Jurkat, Clone E6-1 (cell line): ENCODE data around the gene EEF2.

Experiments
- DNase-seq: peaks from one replicate; pipeline ENCODE4 v3.0.0-alpha.2; 2011; ENCODE audit warnings: low read depth, low spot score
- H3K4me3 ChIP-seq: 2 replicates; pipeline ENCODE4 v1.5.1; 2011; ENCODE audit warnings: mild to moderate bottlenecking, low read length, control low read depth, moderate library complexity

The EEF2 gene

DNA sequence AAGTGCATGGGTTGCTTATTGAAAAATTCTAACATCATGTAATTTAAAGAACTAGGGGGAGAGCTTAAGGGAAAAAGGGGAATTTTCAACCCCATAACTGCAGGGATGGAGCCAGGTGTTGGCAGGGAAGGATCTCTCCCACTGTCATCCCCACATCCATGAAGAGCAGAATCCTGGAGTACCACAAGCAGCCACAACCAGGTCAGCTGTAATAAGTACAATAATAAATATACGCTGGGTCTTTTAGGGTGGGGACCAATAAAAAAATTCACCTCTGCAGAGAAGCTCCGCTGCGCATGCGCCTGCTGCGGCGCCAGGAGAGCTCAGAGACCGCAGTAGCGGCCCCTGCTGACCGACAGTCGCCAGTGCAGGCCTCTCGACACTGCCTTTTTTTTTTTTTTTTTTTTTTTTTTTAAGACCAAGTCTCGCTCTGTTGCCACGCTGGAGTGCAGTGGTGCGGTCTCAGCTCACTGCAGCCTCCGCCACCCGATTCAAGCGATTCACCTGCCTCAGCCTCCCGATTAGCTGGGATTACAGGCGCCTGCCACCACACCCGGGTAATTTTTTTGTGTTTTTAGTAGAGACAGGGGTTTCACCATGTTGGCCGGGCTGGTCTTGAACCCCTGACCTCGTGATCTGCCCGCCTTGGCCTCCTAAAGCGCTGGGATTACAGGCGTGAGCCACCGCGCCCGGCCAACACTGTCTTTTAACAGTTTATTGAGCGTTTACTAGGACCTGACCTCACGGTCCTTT is 2.5 kb upstream of the EEF2 start:
- H3K4me3 ChIP-seq, result peak overlapping the region; percentile 100
- DNase-seq, result peak; percentile 84

DNA sequence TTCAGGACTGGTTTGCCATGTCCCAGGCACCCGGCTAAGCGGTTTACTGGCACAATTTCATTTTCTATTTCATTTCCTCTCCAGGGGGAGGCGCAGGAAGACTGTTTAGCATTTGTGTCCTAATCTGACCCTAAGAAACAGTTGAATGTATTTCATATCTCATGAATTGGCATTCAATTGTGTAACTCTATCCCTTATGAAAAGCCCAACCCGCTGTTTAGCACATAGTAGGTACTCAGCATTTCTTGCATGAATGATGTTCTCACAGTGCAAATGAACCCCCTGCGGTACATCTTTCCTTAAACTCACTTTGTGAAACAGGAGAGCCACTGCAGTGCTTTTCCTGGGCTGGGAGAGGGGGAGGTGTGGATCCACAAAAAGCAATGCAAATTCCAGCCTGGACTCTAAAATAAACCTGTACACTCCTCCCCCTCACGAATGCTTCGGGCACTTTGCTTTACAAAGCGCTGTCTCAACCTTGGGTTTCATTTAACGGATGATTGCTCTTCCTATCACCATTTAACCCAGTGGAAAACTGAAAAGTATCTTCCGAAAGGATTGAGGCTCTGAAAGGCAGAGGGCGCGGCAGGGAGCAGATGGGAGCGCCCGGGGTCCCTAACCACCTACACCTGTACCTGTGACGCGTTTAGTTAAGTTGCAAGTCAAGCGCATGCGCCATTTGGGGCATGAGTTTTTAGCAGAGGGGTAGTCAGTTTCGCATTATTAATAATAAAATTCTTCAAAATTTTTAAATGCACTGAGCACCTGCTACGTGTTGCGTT is 1.2 kb upstream of the EEF2 start:
- peak overlapping the region; percentile 100 for H3K4me3 ChIP-seq
- peak; percentile 72 for DNase-seq

DNA sequence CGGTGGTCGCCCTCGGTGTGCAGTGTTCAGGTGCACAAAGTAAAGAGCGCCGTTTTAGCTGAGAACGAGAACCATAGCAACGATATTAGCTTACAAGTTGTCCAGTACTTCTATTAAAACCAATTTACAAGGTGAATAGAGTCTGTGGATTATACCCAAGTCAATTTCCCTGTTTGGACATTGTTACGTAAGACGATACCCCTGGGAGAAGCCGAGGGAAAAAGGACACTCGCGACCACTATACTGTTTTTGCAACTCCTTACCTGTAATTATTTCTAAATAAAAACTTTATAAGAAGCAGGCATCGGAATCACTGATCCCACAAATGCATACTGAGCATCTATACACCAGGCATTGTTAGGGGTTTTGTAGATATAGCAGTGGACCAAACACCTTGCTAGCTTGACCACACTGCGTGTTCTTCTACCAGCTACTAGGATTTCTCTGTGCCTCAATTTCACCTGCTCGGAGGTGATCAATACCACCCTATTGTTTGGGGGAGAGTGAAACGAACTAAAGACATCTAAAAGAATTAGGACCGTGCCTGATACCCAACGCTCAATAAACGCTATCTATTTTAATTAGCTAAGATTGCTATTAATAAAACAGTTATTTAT is 488 bp upstream of the EEF2 start:
- DNase-seq, result no peak
- peak overlapping the region; percentile 100 for H3K4me3 ChIP-seq

DNA sequence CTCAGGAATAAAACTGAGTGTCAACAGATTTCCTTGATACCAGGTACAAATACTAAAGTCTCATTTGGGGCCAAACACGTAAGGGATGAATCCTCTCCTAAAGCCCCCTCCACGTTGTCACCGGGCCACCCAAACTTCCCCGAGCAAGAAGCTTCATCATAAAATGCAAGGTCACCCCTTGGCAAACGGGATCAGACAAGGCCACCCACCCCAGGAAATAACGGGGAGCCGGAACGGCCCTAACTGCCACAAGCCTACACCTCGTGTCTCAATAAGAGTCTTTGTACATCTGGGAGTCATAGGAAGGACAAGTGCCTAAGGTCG is 717 bp downstream of the EEF2 start:
- H3K4me3 ChIP-seq, result peak overlapping the region; percentile 100
- no peak for DNase-seq

DNA sequence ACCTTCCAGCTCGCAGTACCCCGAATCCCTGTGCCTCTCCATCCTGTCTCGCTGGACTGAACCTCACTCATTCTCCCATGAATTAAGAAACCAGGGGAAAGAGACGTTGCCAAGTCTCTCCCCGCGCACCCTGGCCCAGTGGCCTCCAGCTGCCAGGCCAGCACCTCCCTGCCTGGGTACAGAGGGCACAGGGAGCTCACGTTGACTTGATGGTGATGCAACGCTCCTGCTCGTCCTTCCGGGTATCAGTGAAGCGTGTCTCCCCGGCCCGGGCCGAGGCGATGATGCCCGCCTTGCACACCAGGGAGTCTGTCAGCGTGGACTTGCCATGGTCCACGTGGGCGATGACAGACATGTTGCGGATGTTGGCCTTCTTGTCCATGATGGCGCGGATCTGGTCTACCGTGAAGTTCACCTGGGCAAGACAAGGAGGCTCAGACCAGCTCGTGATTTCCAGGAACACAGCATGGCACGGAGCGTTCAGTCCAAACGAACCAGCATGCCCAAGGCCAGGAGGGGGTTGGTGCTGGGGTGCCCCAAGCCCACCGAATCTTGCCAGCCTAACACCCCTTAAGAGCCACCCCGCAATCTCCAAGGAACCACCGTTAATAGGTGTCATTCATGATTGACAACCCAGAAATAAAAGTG is 1.2 kb downstream of the EEF2 start:
- peak overlapping the region; percentile 100 for H3K4me3 ChIP-seq
- no peak for DNase-seq

DNA sequence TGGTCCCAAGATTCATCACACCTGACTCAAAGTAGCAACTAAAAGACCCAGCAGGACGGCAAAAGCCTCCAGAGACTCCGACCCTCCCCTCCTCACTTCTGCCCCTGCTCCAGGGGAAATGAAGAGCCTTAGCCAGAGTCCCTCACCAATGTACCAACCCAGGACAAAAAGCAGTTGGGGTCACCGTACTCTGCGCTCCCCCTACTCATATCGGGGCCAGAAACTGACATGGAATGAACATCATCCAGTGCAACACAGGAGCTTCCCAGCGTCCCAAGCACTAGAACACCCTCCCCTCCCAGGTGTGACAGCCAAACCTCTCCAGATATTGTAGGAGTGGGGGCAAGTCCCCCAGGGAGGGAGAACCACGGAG is 1.7 kb downstream of the EEF2 start:
- H3K4me3 ChIP-seq, result peak overlapping the region; percentile 100
- no peak for DNase-seq

DNA sequence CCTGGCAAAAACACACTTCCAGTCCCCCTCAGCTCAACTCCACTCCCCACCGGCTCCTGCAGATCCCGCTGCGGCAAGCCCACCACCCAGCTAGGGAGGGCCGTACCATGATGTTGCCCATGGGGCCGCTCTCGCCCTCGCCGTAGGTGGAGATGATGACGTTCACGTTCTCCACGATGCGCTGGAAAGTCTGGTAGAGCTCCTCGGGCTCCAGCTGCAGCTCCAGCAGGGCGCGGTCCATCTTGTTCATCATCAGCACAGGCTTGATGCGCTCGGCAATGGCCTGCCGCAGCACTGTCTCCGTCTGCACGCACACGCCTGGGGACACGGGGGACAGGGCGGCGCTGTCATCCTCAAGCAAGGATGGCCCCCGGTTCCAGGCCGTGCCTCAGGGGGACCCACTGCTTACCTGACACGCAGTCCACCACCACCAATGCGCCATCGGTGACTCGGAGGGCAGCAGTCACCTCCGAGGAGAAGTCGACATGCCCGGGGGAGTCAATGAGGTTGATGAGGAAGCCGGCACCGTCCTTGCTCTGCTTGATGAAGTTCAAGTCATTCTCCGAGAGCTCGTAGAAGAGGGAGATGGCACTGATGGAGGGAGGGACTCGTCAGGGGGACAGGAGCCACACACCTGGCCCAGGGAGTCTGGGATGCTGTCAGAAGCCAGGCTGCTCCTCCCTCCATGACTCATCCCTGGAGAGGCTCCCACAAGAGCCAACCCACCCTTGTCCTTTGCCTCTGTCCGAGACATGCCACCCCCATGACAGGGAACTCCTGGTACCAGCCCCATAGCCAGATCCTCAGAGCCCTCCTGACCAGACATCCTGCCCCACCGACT is 2.3 kb downstream of the EEF2 start:
- no peak overlapping the region for H3K4me3 ChIP-seq
- DNase-seq, result no peak

DNA sequence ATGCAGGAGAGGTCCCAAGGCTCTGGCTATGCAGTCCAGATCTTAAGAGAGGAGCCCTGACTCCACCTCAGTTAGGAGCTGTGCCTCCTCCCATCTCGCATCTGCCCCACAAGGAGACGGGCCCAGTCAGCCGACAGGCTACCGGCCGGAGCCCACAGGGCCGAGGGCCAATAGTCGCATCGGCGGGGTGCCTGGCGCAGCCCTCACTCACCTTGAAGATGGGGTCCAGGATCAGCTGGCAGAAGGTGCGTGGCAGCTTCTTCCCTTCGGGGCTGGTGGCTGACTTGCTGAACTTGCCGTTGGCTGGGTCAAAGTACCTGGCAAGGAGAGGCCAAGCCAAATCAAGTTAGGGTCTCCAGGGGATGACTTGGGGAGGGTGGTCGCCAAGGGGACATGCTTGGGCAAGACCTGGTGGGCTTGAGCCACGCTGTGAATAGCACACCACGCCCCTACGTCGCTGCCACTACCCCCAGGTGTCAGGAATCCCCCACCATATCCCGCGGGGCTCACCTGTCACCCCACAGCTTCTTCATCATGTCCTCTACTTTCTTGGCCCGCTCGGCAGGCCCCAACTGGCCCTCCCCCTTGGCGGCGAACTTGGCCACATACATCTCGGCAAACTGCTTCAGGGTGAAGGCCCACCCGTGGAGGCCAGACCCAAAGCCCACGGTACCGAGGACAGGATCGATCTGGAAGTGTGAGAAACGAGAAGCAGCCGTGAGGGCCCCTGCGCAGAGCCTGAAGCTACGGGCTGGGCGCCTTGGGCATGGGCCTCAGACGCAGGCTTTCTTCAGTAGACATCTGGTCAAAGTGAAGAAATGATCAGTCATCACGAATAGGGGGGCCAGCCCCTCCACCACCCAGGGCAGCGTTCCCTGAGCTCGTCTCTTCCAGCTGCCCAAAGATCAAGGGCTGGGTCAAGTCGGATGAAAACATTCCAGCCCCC is 3.3 kb downstream of the EEF2 start:
- H3K4me3 ChIP-seq, result no peak overlapping the region
- DNase-seq, result no peak

DNA sequence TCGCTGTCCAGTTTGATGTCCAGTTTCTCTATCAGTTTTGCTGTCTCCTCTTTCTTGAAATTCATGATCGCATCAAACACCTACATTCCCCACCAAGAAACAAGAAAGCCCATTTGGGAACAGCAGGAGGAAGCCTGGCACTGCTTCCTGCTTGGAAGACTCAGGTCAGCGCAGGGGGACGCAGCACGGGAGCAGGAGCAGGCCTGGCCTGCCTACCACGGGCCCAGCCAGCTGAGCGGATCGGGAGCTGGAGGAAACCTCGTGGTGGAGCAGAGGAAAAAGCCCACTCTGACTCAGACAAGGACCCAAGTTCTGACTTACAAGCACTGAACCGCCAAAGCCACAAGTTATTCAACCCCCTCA is 3.9 kb downstream of the EEF2 start:
- no peak overlapping the region for H3K4me3 ChIP-seq
- DNase-seq, result no peak

DNA sequence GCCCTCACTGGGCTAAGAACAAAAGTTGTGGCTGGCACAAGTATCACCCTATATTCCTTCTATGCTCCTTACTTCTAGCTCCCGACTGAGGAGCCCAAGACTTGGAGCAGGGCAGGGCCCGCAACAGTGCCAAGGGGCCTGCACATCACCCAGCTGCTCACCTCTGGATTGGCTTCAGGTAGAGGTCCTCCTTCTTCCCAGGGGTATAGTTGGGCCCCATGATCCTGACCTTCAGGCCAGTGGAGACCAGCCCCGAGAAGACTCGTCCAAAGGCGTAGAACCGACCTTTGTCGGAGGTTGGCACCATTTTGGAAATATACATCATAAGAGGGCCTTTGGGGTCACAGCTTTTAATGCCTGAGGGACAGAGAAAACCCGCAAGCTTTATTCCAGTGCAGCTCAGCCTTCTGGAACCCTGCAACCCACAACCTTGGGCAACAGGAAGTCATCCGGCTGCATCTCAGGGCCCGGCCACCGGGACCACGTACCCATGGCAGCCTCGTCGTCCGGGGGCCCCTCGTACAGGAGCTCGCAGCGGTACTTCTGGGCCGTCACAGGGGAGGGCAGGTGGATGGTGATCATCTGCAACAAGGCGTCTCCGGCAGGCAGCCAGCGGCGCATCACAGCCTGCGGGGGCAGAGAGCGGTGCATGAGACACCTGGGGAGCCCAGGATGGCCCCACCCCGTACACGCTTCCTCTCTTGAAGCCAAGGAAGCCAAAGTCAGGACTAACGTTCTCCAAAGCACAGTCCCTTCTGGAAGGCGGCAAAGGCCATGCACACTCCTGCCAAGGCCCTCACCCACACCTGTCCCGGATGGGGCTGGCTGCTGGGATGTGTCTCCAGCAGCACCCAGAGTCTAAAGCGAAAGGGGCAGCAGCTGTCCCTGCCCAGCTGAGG is 4.7 kb downstream of the EEF2 start:
- no peak overlapping the region for H3K4me3 ChIP-seq
- no peak for DNase-seq

DNA sequence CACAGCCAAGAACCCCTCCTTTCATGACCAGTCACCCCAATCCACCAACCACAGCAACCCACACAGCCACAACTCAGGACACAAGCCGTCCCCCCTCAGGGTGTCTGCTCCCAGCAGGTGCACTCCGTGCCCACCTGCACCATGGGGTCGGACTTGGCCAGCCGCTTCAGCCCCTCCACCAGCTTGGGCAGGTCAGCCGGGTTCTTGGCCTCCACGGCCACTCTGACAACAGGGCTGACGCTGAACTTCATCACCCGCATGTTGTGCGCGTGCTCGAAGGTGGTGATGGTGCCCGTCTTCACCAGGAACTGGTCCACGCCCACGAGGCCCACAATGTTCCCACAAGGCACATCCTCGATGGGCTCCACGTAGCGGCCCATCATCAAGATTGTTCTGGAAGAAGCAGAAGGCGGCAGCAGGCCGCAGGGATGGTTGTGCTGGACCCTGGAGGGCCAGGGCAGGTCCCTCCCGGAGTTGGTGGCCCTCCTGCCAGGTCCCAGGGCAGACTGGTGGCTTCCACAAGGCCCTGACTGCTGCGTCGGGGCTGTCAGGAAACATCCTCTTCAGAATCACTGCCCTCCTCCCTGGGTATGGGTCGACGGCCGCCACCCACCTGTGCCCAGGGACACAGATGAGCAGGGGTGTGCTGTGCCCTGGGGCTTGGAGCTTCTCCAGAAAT is 5.5 kb downstream of the EEF2 start:
- no peak overlapping the region for H3K4me3 ChIP-seq
- no peak for DNase-seq

DNA sequence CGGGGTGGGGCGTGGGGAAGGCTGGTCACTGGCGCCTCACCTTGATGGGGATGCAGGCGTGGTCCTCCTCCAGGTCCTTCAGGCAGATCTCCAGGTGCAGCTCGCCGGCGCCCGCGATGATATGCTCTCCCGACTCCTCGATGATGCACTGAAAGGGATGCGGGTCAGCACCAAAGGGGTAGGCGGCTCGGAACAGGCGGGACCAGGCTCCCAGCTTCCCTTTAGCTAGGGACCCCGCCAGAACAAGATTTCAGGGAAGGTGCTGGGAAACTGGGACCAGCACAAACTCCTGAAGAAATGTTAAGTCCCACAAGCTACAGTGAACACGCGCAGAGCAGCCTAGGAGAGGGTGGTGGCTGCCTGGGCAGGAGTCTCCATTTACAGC is 6.0 kb downstream of the EEF2 start:
- DNase-seq, result no peak
- no peak overlapping the region for H3K4me3 ChIP-seq

DNA sequence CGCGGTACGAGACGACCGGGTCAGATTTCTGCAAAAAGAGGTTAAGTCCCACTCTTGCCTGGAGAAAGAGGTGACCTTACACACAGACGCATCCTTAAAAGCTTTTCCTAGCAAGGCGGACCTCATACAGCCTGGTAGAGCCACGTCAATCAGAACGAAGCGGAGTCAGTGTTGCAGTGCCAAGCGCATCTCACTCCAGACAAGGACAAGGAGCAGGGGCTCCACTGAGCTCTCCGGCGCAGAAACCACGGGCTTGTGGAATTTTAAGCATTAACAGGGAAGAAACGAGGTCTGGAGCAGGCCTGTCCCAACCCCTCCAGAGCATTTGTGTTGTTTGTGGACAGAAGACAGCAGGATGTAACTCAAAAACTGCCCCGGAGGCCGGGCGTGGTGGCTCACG is 7.1 kb downstream of the EEF2 start:
- DNase-seq, result no peak

DNA sequence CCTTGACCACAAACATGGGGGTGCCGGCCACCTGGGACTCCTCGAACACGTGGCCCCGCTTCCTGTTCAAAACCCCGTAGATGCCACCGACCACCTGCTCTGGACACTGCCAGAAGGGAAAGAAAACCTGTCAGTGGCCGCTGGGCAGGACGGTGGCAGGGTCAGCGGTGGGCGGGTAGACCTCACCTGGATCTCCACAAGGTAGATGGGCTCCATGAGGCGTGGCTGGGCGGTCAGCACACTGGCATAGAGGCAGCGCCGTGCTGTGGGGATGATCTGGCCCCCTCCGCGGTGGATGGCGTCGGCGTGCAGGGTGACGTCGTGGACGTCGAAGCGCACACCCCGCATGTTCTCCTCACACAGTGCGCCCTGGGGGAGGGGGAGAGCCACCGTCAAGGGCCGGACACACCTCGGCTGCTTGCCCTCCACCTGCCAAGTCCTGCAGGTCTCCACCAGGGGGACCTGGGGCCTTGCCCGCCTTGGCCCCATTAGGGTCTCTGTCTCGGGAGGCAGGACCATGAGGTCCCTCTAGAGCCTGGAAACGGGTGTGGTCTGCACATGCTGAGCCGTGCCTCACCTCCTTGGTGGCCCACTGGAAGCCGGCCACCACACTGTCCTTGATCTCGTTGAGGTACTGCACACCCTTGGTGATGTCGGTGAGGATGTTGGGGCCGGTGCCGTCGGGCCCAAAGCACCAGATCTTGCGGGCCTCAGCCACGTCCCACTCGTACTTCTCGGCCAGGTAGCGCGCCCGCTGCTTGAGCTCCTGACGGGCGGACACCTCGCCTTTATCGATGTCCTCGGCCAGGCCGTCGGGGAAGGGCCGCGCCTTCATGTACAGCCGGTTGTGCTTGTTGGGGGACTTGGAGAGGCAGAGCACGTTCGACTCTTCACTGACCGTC is 7.8 kb downstream of the EEF2 start:
- H3K4me3 ChIP-seq, result no peak overlapping the region
- no peak for DNase-seq

More for the DNA sequence above, 7.1 kb downstream of the EEF2 start:
- H3K4me3 ChIP-seq, result no peak overlapping the region

DNA sequence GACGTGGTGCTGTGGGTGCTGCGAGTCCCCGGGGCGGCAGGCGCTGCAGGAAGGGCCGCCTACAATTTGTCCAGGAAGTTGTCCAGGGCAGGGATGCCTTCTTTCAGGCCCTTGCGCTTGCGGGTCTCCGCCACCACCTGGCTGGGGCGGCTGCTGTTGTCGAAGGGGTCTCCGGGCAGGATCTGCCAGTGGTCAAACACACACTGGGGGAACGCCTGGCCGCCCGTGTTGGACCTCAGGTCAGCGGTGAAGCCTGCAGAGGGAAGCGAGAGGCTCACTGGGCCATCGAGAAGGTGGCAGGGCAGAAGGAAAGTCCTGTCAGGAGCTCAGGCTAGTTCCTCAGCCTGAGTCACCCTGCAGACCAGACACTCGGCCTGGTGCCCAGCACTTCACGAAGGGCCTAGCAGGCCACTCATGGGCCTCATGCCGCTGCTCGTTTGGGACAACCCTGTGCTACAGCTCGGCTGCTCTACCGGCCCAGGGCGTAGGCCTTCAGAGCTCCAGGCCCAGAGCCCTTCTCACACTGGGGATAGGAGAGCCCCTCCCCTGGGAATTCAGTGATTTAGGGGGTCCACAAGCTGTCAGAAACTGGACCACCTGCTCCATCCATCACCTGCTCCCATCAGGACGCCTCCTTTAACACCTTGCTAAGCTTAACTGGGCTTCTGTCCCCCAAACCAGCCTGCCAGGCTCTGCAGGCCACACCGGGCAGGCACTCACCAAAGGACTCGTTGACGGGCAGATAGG is 8.6 kb downstream of the EEF2 start:
- no peak overlapping the region for H3K4me3 ChIP-seq
- no peak for DNase-seq
